ENCODE measurements around the gene LTF. TPM values are rescaled to one million over a fixed set of nuclear protein-coding genes. Genes with fewer than 3 reads are reported as not detected.
"Not testable (repeated sequence)": the region's sequence is repeated elsewhere in the genome, so short reads cannot be mapped to it uniquely, and the experiment has no call there.

Gene LTF
- total RNA-seq, 2 donors from 2014 or later = 1.0 to 1.6 TPM

- H3K4me1 ChIP-seq = no peaks in the 10 kb centered on the region
- no peak overlapping the region for H3K27ac ChIP-seq
- no peak for DNase-seq
- intact Hi-C loops (cut with DNase I) = no loop called here
- no peaks in the 10 kb centered on the region for H3K36me3 ChIP-seq
- H3K4me3 ChIP-seq = no peak overlapping the region
- TF ChIP-seq CTCF (IDR thresholded peaks at IDR 0.05) = no peak
- no peak overlapping the region for H3K9ac ChIP-seq (ENCODE audit: low read depth in 2 of 2, low read length in 2 of 2)
- H3K27me3 ChIP-seq = no peaks in the 10 kb centered on the region
- H3K9me3 ChIP-seq = no peaks in the 10 kb centered on the region
Observed at GRCh38 chr3:46498916-46499519, 34.3 kb upstream of the LTF start.

DNA sequence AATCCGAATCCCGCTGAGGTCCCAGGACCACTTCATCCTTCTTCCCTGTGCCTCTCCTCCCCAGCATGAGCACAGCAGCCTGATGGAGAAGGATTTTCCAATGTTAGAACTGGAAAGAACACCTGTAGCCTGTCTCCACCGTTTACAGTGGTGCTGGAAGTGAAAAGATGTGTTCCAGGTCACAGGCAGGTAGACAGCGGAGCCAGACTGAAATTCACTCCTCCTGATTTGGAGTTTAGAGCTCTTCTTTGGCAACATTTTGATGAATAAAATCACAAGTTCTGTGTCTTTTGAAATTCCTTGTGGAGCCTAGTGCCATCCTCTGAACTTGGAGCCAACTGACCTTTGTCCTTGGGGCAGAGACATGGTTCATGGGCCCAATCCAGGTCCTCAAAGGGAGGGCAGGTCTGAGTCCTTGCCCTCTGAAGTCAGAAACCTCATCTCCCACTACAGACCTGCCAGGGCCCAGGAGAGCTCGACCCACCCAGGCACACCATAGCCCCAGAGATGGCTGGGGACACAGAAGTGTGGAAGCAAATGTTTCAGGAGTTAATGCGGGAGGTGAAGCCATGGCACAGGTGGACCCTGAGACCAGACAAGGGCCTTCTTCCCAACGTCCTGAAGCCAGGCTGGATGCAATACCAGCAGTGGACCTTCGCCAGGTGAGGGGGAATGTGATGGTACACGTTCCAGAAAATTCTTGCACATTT, 33.0 kb upstream of the LTF start, which contains the start of gene RTP3:
Gene RTP3 (plus strand): TSS at position 421 of the 710 bp plus-strand sequence. CDS start 87 bp downstream, at position 508.
- no peak for TF ChIP-seq CTCF (IDR thresholded peaks at IDR 0.05)
- no peak for DNase-seq
- Histone ChIP-seq H3K36me3 (no peaks in the 10 kb centered on the region), H3K27ac (no peak within 1 kb of the TSS), H3K27me3 (no peaks in the 10 kb centered on the region), H3K4me3 (no peak within 1 kb of the TSS), H3K4me1 (no peaks in the 10 kb centered on the region), H3K9me3 (no peaks in the 10 kb centered on the region), H3K9ac (ENCODE audit: low read depth in 2 of 2, low read length in 2 of 2) (no peak within 1 kb of the TSS)
- intact Hi-C loops (cut with DNase I) = no loop called here

GRCh38 chr3:46496746-46497555, 32.2 kb upstream of the LTF start:
- Histone ChIP-seq H3K4me1 (no peaks in the 10 kb centered on the region), H3K9ac (ENCODE audit: low read depth in 2 of 2, low read length in 2 of 2) (no peak overlapping the region), H3K4me3 (no peak overlapping the region), H3K36me3 (no peaks in the 10 kb centered on the region), H3K27me3 (no peaks in the 10 kb centered on the region), H3K27ac (no peak overlapping the region), H3K9me3 (no peaks in the 10 kb centered on the region)
- DNase-seq = peak; percentile 40
- intact Hi-C loops (cut with DNase I) = no loop called here
- TF ChIP-seq CTCF (IDR thresholded peaks at IDR 0.05) = no peak

DNA sequence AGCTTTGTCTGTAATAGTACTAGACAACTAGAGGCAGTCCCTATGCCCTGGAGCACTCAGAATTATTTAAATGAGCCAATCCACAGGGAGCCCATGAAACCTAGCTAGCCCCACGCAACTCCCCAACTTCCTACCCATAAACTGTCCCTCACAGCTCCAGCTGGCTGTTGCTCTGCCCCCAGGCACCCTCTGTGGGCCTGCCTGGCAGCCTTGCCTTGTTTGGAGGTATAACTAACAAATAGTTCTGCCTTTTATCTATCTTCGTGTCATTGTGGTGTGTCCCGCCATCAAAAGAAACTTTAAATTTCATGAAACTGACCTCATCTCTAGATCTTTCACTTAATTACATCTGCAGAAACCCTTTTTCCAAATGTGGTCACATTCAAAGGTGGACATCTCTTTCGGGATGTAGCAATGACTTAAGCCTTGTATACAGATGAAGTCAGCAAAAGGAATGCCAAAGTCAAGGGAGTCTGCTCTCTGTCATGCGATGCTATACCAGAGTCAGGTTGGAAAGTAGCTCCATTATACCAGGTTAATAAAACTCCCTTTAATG, 31.3 kb upstream of the LTF start:
- intact Hi-C loops (cut with DNase I) = no loop called here
- no peaks in the 10 kb centered on the region for H3K9me3 ChIP-seq
- no peaks in the 10 kb centered on the region for H3K27me3 ChIP-seq
- no peak overlapping the region for H3K9ac ChIP-seq (ENCODE audit: low read depth in 2 of 2, low read length in 2 of 2)
- H3K4me3 ChIP-seq = no peak overlapping the region
- no peaks in the 10 kb centered on the region for H3K36me3 ChIP-seq
- no peaks in the 10 kb centered on the region for H3K4me1 ChIP-seq
- H3K27ac ChIP-seq = no peak overlapping the region
- no peak for TF ChIP-seq CTCF (IDR thresholded peaks at IDR 0.05)
- DNase-seq = no peak

- H3K27me3 ChIP-seq; H3K9ac ChIP-seq (ENCODE audit: low read depth in 2 of 2, low read length in 2 of 2); intact Hi-C loops (cut with DNase I); H3K9me3 ChIP-seq; DNase-seq; H3K4me1 ChIP-seq; H3K27ac ChIP-seq; H3K4me3 ChIP-seq; H3K36me3 ChIP-seq: not testable (repeated sequence)
Observed at GRCh38 chr3:46494491-46494890, 29.8 kb upstream of the LTF start.

Measured in colonic mucosa (tissue), 4 donors.